HepG2 (cell line): ENCODE measurements around the gene UBL3.

Experiments used
- TF ChIP-seq, protein P1 (sequence below): sonication (generic); formaldehyde crosslinking; IDR thresholded peaks from 2 replicates; pipeline ENCODE4 v1.5.0; 2020; ENCODE audit warnings: mild to moderate bottlenecking, missing genetic modification reagents, moderate library complexity
- TF ChIP-seq, protein P2 (sequence below): IDR thresholded peaks from 2 replicates; pipeline ENCODE4 v1.6.1; 2018; ENCODE audit warnings: missing genetic modification reagents

DNA sequence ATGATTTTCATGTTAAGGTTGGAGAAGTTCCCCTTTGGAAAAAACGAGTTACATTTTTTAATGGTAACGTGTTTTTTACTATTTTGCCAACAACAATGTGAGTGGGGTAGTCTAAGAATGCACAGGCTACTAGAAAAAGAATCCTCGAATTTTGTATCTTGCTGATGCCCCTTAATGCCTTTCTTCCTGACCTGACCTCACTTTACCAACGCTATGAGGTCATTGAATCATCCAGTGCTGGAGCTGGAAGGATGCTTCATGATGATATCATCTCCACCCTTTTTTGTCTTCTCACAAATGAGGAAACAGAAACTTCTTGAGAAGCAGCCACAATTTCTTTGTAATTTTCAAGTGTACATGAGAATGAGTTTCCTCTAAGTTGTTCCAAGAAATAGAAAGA lies 8.2 kb upstream of the UBL3 start:
- TF ChIP-seq, protein P1, sequence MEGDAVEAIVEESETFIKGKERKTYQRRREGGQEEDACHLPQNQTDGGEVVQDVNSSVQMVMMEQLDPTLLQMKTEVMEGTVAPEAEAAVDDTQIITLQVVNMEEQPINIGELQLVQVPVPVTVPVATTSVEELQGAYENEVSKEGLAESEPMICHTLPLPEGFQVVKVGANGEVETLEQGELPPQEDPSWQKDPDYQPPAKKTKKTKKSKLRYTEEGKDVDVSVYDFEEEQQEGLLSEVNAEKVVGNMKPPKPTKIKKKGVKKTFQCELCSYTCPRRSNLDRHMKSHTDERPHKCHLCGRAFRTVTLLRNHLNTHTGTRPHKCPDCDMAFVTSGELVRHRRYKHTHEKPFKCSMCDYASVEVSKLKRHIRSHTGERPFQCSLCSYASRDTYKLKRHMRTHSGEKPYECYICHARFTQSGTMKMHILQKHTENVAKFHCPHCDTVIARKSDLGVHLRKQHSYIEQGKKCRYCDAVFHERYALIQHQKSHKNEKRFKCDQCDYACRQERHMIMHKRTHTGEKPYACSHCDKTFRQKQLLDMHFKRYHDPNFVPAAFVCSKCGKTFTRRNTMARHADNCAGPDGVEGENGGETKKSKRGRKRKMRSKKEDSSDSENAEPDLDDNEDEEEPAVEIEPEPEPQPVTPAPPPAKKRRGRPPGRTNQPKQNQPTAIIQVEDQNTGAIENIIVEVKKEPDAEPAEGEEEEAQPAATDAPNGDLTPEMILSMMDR = no peak
- TF ChIP-seq, protein P2, sequence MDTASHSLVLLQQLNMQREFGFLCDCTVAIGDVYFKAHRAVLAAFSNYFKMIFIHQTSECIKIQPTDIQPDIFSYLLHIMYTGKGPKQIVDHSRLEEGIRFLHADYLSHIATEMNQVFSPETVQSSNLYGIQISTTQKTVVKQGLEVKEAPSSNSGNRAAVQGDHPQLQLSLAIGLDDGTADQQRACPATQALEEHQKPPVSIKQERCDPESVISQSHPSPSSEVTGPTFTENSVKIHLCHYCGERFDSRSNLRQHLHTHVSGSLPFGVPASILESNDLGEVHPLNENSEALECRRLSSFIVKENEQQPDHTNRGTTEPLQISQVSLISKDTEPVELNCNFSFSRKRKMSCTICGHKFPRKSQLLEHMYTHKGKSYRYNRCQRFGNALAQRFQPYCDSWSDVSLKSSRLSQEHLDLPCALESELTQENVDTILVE = no peak
